Stomach (tissue), 4 donors: Measurements from ENCODE around the gene EIF3D.

Experiments used
- CTCF ChIP-seq, 7 experiments: fragments of 450-650 bp in 4 of 7; fragments of 200-600 bp in 3 of 7; sonication (generic) in 3 of 7; IDR thresholded peaks; one replicate each; pipeline ENCODE4 v1.5.1; 2016 to 2019; ENCODE audit warnings: antibody characterized with exemption in 7 of 7, control low read depth in 2 of 7, mild to moderate bottlenecking in 1 of 7
- EP300 ChIP-seq: sonication (generic); formaldehyde crosslinking; IDR thresholded peaks from one replicate; pipeline ENCODE4 v1.6.1; 2017; ENCODE audit warnings: antibody characterized with exemption
- POLR2AphosphoS5 ChIP-seq, 3 donors: sonication (generic); formaldehyde crosslinking; IDR thresholded peaks; one replicate each; pipeline ENCODE4 v1.6.1; 2016; ENCODE audit warnings: antibody characterized with exemption in 3 of 3

GRCh38 chr22:36464715-36465231 is 64.2 kb downstream of the EIF3D start:
- no peak for TF ChIP-seq EP300
- TF ChIP-seq CTCF (IDR thresholded peaks at IDR 0.05): no peak
- TF ChIP-seq POLR2AphosphoS5 (IDR thresholded peaks at IDR 0.05): no peak
